GOT3 (cell line): ENCODE data around the gene RIPOR3.
"Not testable (repeated sequence)": the region's sequence is repeated elsewhere in the genome, so short reads cannot be mapped to it uniquely, and the experiment has no call there.

Experiments used
- DNase-seq: peaks from one replicate; lab custom pipeline; 2025; ENCODE audit warnings: mixed read lengths; lab: John Stamatoyannopoulos, UW

Gene RIPOR3

GRCh38 chr20:50632236-50632635, 59.1 kb downstream of the RIPOR3 start:
- DNase-seq: no peak

GRCh38 chr20:50630578-50631263, 60.6 kb downstream of the RIPOR3 start:
- no peak for DNase-seq

GRCh38 chr20:50629670-50630045, 61.7 kb downstream of the RIPOR3 start:
- no peak for DNase-seq

GRCh38 chr20:50628853-50629669, 62.3 kb downstream of the RIPOR3 start:
- no peak for DNase-seq

GRCh38 chr20:50628332-50628731, 63.0 kb downstream of the RIPOR3 start:
- DNase-seq: no peak

- DNase-seq: no peak
Measured at GRCh38 chr20:50627747-50628146, 63.6 kb downstream of the RIPOR3 start.

GRCh38 chr20:50625986-50626677, 65.2 kb downstream of the RIPOR3 start:
- no peak for DNase-seq

- DNase-seq: no peak
Measured at GRCh38 chr20:50624351-50625016, 66.9 kb downstream of the RIPOR3 start.

- no peak for DNase-seq
Measured at GRCh38 chr20:50621068-50621665, 70.2 kb downstream of the RIPOR3 start.

GRCh38 chr20:50620459-50620858, 70.9 kb downstream of the RIPOR3 start:
- DNase-seq: not testable (repeated sequence)

GRCh38 chr20:50618537-50618936, 72.8 kb downstream of the RIPOR3 start:
- no peak for DNase-seq

GRCh38 chr20:50617022-50617421, 74.3 kb downstream of the RIPOR3 start:
- no peak for DNase-seq

GRCh38 chr20:50615407-50615806, 75.9 kb downstream of the RIPOR3 start:
- no peak for DNase-seq

GRCh38 chr20:50613438-50614169, 77.7 kb downstream of the RIPOR3 start:
- DNase-seq: no peak

- DNase-seq: no peak
Measured at GRCh38 chr20:50611128-50611810, 80.1 kb downstream of the RIPOR3 start.

GRCh38 chr20:50610212-50610718, 81.1 kb downstream of the RIPOR3 start:
- DNase-seq: no peak

GRCh38 chr20:50609438-50609989, 81.8 kb downstream of the RIPOR3 start:
- no peak for DNase-seq

- no peak for DNase-seq
Measured at GRCh38 chr20:50608750-50609104, 82.6 kb downstream of the RIPOR3 start.

- DNase-seq: no peak
Measured at GRCh38 chr20:50607850-50608749, 83.2 kb downstream of the RIPOR3 start.
